ENCODE results near the gene HHAT.

HHAT gene

DNA sequence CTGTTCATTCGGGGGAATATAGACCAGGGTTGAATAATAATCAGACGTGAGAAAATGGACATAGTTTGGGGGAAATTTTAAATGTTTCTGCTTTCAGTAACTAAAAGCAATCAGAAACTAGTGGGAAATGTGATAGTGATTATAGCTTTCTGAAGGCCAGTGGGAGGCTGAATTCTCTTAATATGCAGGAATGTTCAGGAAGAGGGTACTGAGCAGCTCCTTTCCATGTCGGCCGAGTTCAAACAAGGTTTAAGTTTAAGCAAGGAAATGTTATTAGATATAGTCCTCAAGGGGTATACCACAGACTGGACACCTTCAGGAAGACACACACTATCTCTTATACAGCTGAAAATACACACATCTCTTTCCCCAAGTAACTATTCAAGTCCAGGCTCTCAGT, 105.5 kb downstream of the HHAT start:
- no peaks in the 10 kb centered on the region for H3K4me1 ChIP-seq
- H3K9ac ChIP-seq: no peak overlapping the region
- H3K4me3 ChIP-seq (ENCODE audit: low read depth, low read length): no peak overlapping the region
- H3K79me2 ChIP-seq: no peaks in the 10 kb centered on the region
- H2AFZ ChIP-seq: no peak overlapping the region
- H3K4me2 ChIP-seq (ENCODE audit: low read length): no peak overlapping the region
- TF ChIP-seq CTCF (IDR thresholded peaks at IDR 0.05): no peak
- no peak overlapping the region for H3K27ac ChIP-seq
- no peaks in the 10 kb centered on the region for H3K36me3 ChIP-seq (ENCODE audit: control insufficient read depth, insufficient read depth, low read length)
- H3K9me3 ChIP-seq (ENCODE audit: control insufficient read depth, low read length): no peaks in the 10 kb centered on the region
- H3K27me3 ChIP-seq (ENCODE audit: control insufficient read depth, insufficient read depth, low read length): no peaks in the 10 kb centered on the region

DNA sequence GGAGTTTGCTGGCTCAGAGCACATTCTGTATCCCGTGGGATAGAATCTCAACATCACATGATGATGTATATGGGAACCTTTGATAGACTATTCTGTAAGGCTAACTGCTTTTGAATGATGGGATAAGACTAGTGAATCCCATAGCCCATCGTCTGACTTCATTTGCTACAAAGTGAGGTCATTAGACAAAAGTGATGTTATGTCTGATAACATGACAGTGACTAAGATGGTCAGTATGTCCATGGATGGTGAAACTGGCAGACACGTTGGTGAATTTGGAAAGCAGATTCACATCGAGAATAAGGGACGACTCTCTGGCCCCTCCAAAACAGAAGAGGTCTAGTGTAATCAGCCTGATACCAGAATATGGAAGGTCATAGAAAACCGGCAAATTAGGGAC, 108.4 kb downstream of the HHAT start:
- Histone ChIP-seq H3K4me3 (ENCODE audit: low read depth, low read length) (no peak overlapping the region), H3K36me3 (ENCODE audit: control insufficient read depth, insufficient read depth, low read length) (no peaks in the 10 kb centered on the region), H3K4me1 (no peaks in the 10 kb centered on the region), H3K79me2 (no peaks in the 10 kb centered on the region), H3K27me3 (ENCODE audit: control insufficient read depth, insufficient read depth, low read length) (no peaks in the 10 kb centered on the region), H3K4me2 (ENCODE audit: low read length) (no peak overlapping the region), H3K9ac (no peak overlapping the region), H3K27ac (no peak overlapping the region), H3K9me3 (ENCODE audit: control insufficient read depth, low read length) (no peaks in the 10 kb centered on the region), H2AFZ (no peak overlapping the region)
- TF ChIP-seq CTCF (IDR thresholded peaks at IDR 0.05): no peak

- TF ChIP-seq CTCF (IDR thresholded peaks at IDR 0.05): no peak
- Histone ChIP-seq H3K4me2 (ENCODE audit: low read length) (no peak overlapping the region), H3K4me1 (no peaks in the 10 kb centered on the region), H2AFZ (no peak overlapping the region), H3K9me3 (ENCODE audit: control insufficient read depth, low read length) (no peaks in the 10 kb centered on the region), H3K9ac (no peak overlapping the region), H3K27ac (no peak overlapping the region), H3K36me3 (ENCODE audit: control insufficient read depth, insufficient read depth, low read length) (no peaks in the 10 kb centered on the region), H3K4me3 (ENCODE audit: low read depth, low read length) (no peak overlapping the region), H3K27me3 (ENCODE audit: control insufficient read depth, insufficient read depth, low read length) (no peaks in the 10 kb centered on the region), H3K79me2 (no peaks in the 10 kb centered on the region)
Observed at GRCh38 chr1:210437781-210438180, 109.1 kb downstream of the HHAT start.

DNA sequence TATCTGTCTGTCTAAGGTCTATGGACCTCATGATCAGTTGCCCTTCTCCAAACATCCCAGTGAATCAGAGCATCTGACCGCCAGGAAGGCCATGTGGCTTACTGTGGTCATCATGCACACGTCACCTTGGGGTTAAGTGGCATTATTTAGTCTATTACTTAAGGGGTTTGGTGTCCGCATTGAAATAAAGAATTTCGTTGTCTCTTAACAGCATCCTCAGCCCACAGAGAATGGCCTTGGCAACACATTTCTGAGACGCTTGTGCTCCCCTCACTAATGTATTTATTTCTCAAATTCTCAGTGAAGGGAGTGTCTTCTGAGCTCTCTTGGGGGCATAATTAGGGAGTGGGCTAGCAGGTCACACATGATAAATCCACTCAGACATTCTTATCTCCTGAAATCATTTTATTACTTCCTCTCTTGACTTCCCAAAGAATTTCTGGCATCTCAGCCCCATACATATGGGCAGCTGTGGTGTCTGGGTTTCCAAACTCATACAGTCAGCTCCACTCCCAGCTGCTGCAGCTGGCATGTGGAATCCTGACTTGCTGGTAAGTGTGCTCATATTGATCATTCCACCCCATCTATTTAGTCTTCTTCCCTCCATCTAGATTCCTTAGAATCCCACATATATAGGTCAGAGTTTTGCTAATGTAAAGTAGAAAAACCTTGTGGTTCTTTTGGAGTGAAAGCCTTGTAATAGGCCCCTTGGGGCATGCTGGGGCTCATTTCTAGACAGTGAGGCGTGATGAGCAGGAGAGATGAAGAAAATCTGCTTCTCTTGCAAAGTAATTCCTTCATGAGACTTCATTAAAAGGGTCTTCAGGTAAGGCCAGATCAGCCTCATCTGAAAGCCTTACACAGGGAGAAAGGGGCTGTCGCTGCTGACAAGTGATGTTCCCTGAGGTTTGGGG, 110.5 kb downstream of the HHAT start:
- H3K79me2 ChIP-seq: no peaks in the 10 kb centered on the region
- no peak for TF ChIP-seq CTCF (IDR thresholded peaks at IDR 0.05)
- H3K9me3 ChIP-seq (ENCODE audit: control insufficient read depth, low read length): no peaks in the 10 kb centered on the region
- H3K27ac ChIP-seq: no peak overlapping the region
- H3K27me3 ChIP-seq (ENCODE audit: control insufficient read depth, insufficient read depth, low read length): no peaks in the 10 kb centered on the region
- H3K36me3 ChIP-seq (ENCODE audit: control insufficient read depth, insufficient read depth, low read length): no peaks in the 10 kb centered on the region
- no peak overlapping the region for H3K4me3 ChIP-seq (ENCODE audit: low read depth, low read length)
- H2AFZ ChIP-seq: no peak overlapping the region
- H3K9ac ChIP-seq: no peak overlapping the region
- H3K4me2 ChIP-seq (ENCODE audit: low read length): no peak overlapping the region
- H3K4me1 ChIP-seq: no peaks in the 10 kb centered on the region

DNA sequence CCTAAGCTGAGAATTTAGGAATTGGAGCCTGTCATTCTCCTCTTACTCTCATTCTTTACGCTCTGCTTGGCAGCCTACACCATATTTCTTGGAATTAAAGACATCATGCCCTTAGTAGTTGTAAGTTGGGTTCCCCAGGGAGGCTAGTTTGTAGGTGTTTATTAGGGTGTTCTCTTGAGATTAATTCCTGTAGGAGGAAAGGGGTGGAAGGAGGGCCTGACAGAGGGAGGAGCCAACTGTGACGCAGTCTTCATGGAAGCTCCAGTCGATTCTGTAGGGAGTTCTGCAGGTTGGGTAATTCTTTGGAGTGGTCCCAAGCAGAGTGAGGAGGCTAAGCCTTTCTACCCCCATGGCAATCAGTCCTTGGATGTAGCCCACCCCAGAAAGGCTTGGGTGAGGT, 111.4 kb downstream of the HHAT start:
- no peak overlapping the region for H2AFZ ChIP-seq
- H3K4me2 ChIP-seq (ENCODE audit: low read length): no peak overlapping the region
- H3K27ac ChIP-seq: no peak overlapping the region
- H3K79me2 ChIP-seq: no peaks in the 10 kb centered on the region
- H3K36me3 ChIP-seq (ENCODE audit: control insufficient read depth, insufficient read depth, low read length): no peaks in the 10 kb centered on the region
- no peaks in the 10 kb centered on the region for H3K9me3 ChIP-seq (ENCODE audit: control insufficient read depth, low read length)
- no peaks in the 10 kb centered on the region for H3K4me1 ChIP-seq
- no peak overlapping the region for H3K9ac ChIP-seq
- no peak for TF ChIP-seq CTCF (IDR thresholded peaks at IDR 0.05)
- H3K27me3 ChIP-seq (ENCODE audit: control insufficient read depth, insufficient read depth, low read length): no peaks in the 10 kb centered on the region
- H3K4me3 ChIP-seq (ENCODE audit: low read depth, low read length): no peak overlapping the region
